ENCODE measurements around the gene USP27X. TPM values are rescaled to one million over a fixed set of nuclear protein-coding genes. Genes with fewer than 3 reads are reported as not detected.

Gene USP27X
- total and polyA plus RNA-seq, 2 of the 4 experiments (the other 2 are of a cell fraction) = 2.7 to 6.3 TPM

GRCh38 chrX:49896951-49897350 is 17.7 kb downstream of the USP27X start:
- Histone ChIP-seq H3K36me3 (ENCODE audit: control insufficient read depth, insufficient read depth, low read length) (no peaks in the 10 kb centered on the region), H2AFZ (replicated peaks; ENCODE audit: low read length, poor library complexity) (no peak overlapping the region), H3K9ac (ENCODE audit: low read depth, low read length) (no peak overlapping the region), H3K79me1 (ENCODE audit: low read depth in 1 of 2, low read length in 2 of 2) (no peaks in the 10 kb centered on the region), H3K27me3 (ENCODE audit: control insufficient read depth, insufficient read depth, low read length) (no peaks in the 10 kb centered on the region; the same call in 1 of the 2 replicates), H3K4me1 (ENCODE audit: control insufficient read depth, insufficient read depth, low read length) (no peaks in the 10 kb centered on the region), H4K20me1 (ENCODE audit: insufficient read depth, low read length) (no peaks in the 10 kb centered on the region), H3K14ac (replicated peaks; ENCODE audit: low read depth, low read length) (no peak overlapping the region), H2BK20ac (ENCODE audit: low read depth, low read length) (no peak overlapping the region), H2AK5ac (ENCODE audit: low read depth, low read length) (no peak overlapping the region), H3K4me3 (ENCODE audit: insufficient read depth, low read depth, low read length) (no peak overlapping the region), H4K91ac (ENCODE audit: insufficient read depth, low read depth, low read length) (no peak overlapping the region), H3K23ac (ENCODE audit: low read depth, low read length) (no peak overlapping the region), H3K4ac (ENCODE audit: low read depth, low read length) (no peak overlapping the region), H3K27ac (ENCODE audit: insufficient read depth, low read length) (no peak overlapping the region), H3K9me1 (ENCODE audit: insufficient read depth, low read length) (no peaks in the 10 kb centered on the region), H2AK9ac (replicated peaks; ENCODE audit: low read depth, low read length, poor library complexity) (no peak overlapping the region), H2BK5ac (ENCODE audit: low read depth, low read length, poor library complexity, severe bottlenecking) (no peak overlapping the region), H2BK15ac (ENCODE audit: low read depth, low read length) (no peak overlapping the region), H3K18ac (ENCODE audit: low read depth, low read length) (no peak overlapping the region), H3K9me3 (ENCODE audit: control insufficient read depth, insufficient read depth, low read length) (no peaks in the 10 kb centered on the region), H4K8ac (ENCODE audit: low read depth in 2 of 2, low read length in 2 of 2) (no peak overlapping the region), H3K56ac (ENCODE audit: extremely low read depth, insufficient read depth, low read length) (no peak overlapping the region), H3K4me2 (ENCODE audit: low read depth, low read length) (no peak overlapping the region), H2BK120ac (ENCODE audit: low read depth, low read length) (no peak overlapping the region), H4K5ac (ENCODE audit: low read depth, low read length) (no peak overlapping the region)
- BruUV-seq (replicated peaks) = no TSS peak
- TF ChIP-seq CTCF (conservative IDR thresholded peaks at IDR 0.05; ENCODE audit: low read depth, low read length) (no peak), CEBPB (IDR thresholded peaks at IDR 0.05; ENCODE audit: low read depth, low read length) (no peak), RFX5 (IDR thresholded peaks at IDR 0.05; ENCODE audit: low read depth, low read length) (no peak), MAFK (IDR thresholded peaks at IDR 0.05; ENCODE audit: low read depth, low read length) (no peak), ELK1 (IDR thresholded peaks at IDR 0.05; ENCODE audit: borderline replicate concordance, low read depth, low read length) (no peak), MAZ (IDR thresholded peaks at IDR 0.05; ENCODE audit: borderline replicate concordance, low read depth, low read length) (no peak), BHLHE40 (IDR thresholded peaks at IDR 0.05; ENCODE audit: low read depth, low read length) (no peak), MXI1 (IDR thresholded peaks at IDR 0.05; ENCODE audit: borderline replicate concordance, low read depth, low read length) (no peak)
- in situ Hi-C loops (cut with MboI; ENCODE audit: low sequenced_read_pairs) = no loop called here
- intact Hi-C loops (cut with micrococcal nuclease) = no loop called here
- ATAC-seq (ENCODE audit: low read depth) (no peak), DNase-seq (no peak)
- POLR2A ChIA-PET (ENCODE audit: unreplicated experiment) = no interaction called here
- WGBS, 2 experiments (ENCODE audit: extremely low coverage in 2 of 2, insufficient read length in 1 of 2) = no CpG with 5 or more reads among the region's 4 CpGs
- CTCF ChIA-PET = no interaction called here
- dilution Hi-C loops (cut with HindIII; ENCODE audit: low sequenced_read_pairs, unreplicated experiment) = no loop called here
